ENCODE data around the gene CLEC18A. TPM values are rescaled to one million over a fixed set of nuclear protein-coding genes. Genes with fewer than 3 reads are reported as not detected.

The CLEC18A gene
- total RNA-seq, 1 donor from 2014 or later = 2.7 TPM

Small RNAs within 50 kb of the gene (microRNA-seq; reads per million reads assigned to microRNA genes)
- 2,491 reads per million, percentile 87 among the genes with 10 or more reads in this experiment for gene MIR140 (ENCODE audit: borderline number of aligned reads)

Other genes starting within 250 kb of the CLEC18A start
- gene NQO1, start 224.8 kb upstream of the CLEC18A start, total RNA-seq = 57.8 TPM
- 30.3 TPM for gene NOB1, start 196.4 kb upstream of the CLEC18A start, total RNA-seq
- gene WWP2, start 189.0 kb upstream of the CLEC18A start, total RNA-seq = 83.7 TPM
- gene PDPR, start 163.0 kb downstream of the CLEC18A start, total RNA-seq = 20.1 TPM
- gene CLEC18C, start 222.5 kb downstream of the CLEC18A start, total RNA-seq = 1.0 TPM

Data from lower lobe of right lung (tissue), 1 donor.